OCI-LY7 (cell line): ENCODE data around the gene MLLT3. TPM values are rescaled to one million over a fixed set of nuclear protein-coding genes. Genes with fewer than 3 reads are reported as not detected.

ENCODE experiments used
- BruUV-seq: library from RNA; stranded (reverse); fragments of 400-500 nt; replicated peaks from 2 replicates; lab custom pipeline; 2021; lab: Mats Ljungman, UMichigan
- CTCF ChIA-PET: fragments of 300-600 bp; sonication (Branson Sonifier 250); formaldehyde crosslinking; loops from one replicate; lab custom pipeline; 2022; ENCODE audit warnings: antibody characterized with exemption; ENCODE audit not compliant: unreplicated experiment; lab: Charles Lee
- POLR2A ChIA-PET: fragments of 300-600 bp; sonication (Branson Sonifier 250); formaldehyde crosslinking; loops from one replicate; lab custom pipeline; 2022; ENCODE audit warnings: antibody characterized with exemption; lab: Charles Lee
- DNase-seq: peaks from one replicate; pipeline ENCODE4 v3.0.0-alpha.2; 2015; ENCODE audit warnings: low spot score
- H2AFZ ChIP-seq: fragments of 200-600 bp; sonication (generic), shearing (Covaris generic); 2 replicates; pipeline ENCODE4 v1.6.1; 2014; ENCODE audit warnings: mild to moderate bottlenecking, antibody characterized with exemption, low read length, moderate library complexity
- H3K27ac ChIP-seq: fragments of 200-600 bp; sonication (generic); 2 replicates; pipeline ENCODE4 v1.5.1; 2014; ENCODE audit warnings: mixed run types, low read depth, mild to moderate bottlenecking, moderate library complexity, low read length, inconsistent platforms; ENCODE audit not compliant: poor library complexity, severe bottlenecking
- H3K36me3 ChIP-seq: fragments of 200-600 bp; sonication (generic); 2 replicates; pipeline ENCODE4 v1.6.1; 2014; ENCODE audit warnings: mild to moderate bottlenecking, antibody characterized with exemption, low read length, moderate library complexity, mixed read lengths; ENCODE audit not compliant: insufficient read depth
- H3K4me1 ChIP-seq: fragments of 200-600 bp; sonication (generic); 2 replicates; pipeline ENCODE4 v1.5.1; 2014; ENCODE audit warnings: mild to moderate bottlenecking, low read length; ENCODE audit not compliant: insufficient read depth, poor library complexity, severe bottlenecking
- H3K4me2 ChIP-seq: fragments of 200-600 bp; sonication (generic); 2 replicates; pipeline ENCODE4 v1.6.1; 2014; ENCODE audit warnings: mild to moderate bottlenecking, low read length
- H3K4me3 ChIP-seq: fragments of 200-600 bp; sonication (generic); 2 replicates; pipeline ENCODE4 v1.5.1; 2014; ENCODE audit warnings: mild to moderate bottlenecking, low read depth, low read length; ENCODE audit not compliant: poor library complexity, severe bottlenecking
- H3K79me2 ChIP-seq: fragments of 200-600 bp; sonication (generic); 2 replicates; pipeline ENCODE4 v1.6.1; 2016; ENCODE audit warnings: low read depth, mild to moderate bottlenecking, low read length, moderate library complexity, mixed read lengths; ENCODE audit not compliant: insufficient read depth
- H3K9me2 ChIP-seq: fragments of 200-600 bp; sonication (generic); 2 replicates; pipeline ENCODE4 v1.6.1; 2016; ENCODE audit warnings: mild to moderate bottlenecking, low read length, mixed read lengths; ENCODE audit not compliant: insufficient read depth
- H3K9me3 ChIP-seq: fragments of 200-600 bp; sonication (generic); 2 replicates; pipeline ENCODE4 v1.6.1; 2014; ENCODE audit warnings: mild to moderate bottlenecking, mixed run types, low read length, mixed read lengths
- H4K20me1 ChIP-seq: fragments of 200-600 bp; sonication (generic); 2 replicates; pipeline ENCODE4 v1.6.1; 2014; ENCODE audit warnings: mild to moderate bottlenecking, antibody characterized with exemption, low read length, moderate library complexity, mixed read lengths; ENCODE audit not compliant: insufficient read depth
- CTCF ChIP-seq: fragments of 200-600 bp; sonication (generic); conservative IDR thresholded peaks from 2 replicates; pipeline ENCODE4 v1.5.1; 2014; ENCODE audit warnings: mild to moderate bottlenecking, antibody characterized with exemption, low read length, moderate library complexity, mixed read lengths
- EZH2phosphoT487 ChIP-seq: fragments of 200-600 bp; sonication (generic); IDR thresholded peaks from 2 replicates; pipeline ENCODE4 v1.6.1; 2018; ENCODE audit warnings: low read depth, borderline replicate concordance, mild to moderate bottlenecking, mixed run types, antibody characterized with exemption, low read length, moderate library complexity, mixed read lengths
- intact Hi-C: fragments of 100-400 bp; cut with micrococcal nuclease; formaldehyde crosslinking; loops from one replicate; pipeline ENCODE4 v1.10.0; 2022; ENCODE audit not compliant: unreplicated experiment
- total RNA-seq, 2 experiments: library from RNA; depleted of rRNA in 1 of 2; stranded (reverse); fragments of >200 nt in 1 of 2; shearing (Covaris generic) in 1 of 2; gene quantifications; 2 replicates each; pipeline ENCODE4 v1.2.3, GENCODE V29; 2014 to 2022

MLLT3 gene
- total RNA-seq, 2 experiments from 2014 or later = 7.1 to 9.9 TPM

GRCh38 chr9:20303066-20303465 is 319.2 kb downstream of the MLLT3 start:
- no peak overlapping the region for H3K4me2 ChIP-seq
- H3K9me2 ChIP-seq = no peaks in the 10 kb centered on the region
- ChIA-PET CTCF (no interaction called here), POLR2A (no interaction called here)
- intact Hi-C loops = no loop called here
- no peaks in the 10 kb centered on the region for H4K20me1 ChIP-seq
- no peak overlapping the region for H3K4me3 ChIP-seq
- H3K4me1 ChIP-seq = no peaks in the 10 kb centered on the region
- TF ChIP-seq EZH2phosphoT487 = no peak
- no peak for TF ChIP-seq CTCF
- BruUV-seq = no TSS peak
- H2AFZ ChIP-seq = no peak overlapping the region
- no peaks in the 10 kb centered on the region for H3K9me3 ChIP-seq
- no peak for DNase-seq
- H3K27ac ChIP-seq = no peak overlapping the region
- no peaks in the 10 kb centered on the region for H3K79me2 ChIP-seq
- H3K36me3 ChIP-seq = no peaks in the 10 kb centered on the region

- no peaks in the 10 kb centered on the region for H4K20me1 ChIP-seq
- POLR2A ChIA-PET = interaction anchor here (0.6 kb wide), 1 partner anchor 9 kb away, joined by 4 read pairs; no protein-coding TSS in a partner anchor
- no peak for TF ChIP-seq EZH2phosphoT487
- no peak for TF ChIP-seq CTCF
Measured at GRCh38 chr9:20302197-20302596, 320.1 kb downstream of the MLLT3 start.

DNA sequence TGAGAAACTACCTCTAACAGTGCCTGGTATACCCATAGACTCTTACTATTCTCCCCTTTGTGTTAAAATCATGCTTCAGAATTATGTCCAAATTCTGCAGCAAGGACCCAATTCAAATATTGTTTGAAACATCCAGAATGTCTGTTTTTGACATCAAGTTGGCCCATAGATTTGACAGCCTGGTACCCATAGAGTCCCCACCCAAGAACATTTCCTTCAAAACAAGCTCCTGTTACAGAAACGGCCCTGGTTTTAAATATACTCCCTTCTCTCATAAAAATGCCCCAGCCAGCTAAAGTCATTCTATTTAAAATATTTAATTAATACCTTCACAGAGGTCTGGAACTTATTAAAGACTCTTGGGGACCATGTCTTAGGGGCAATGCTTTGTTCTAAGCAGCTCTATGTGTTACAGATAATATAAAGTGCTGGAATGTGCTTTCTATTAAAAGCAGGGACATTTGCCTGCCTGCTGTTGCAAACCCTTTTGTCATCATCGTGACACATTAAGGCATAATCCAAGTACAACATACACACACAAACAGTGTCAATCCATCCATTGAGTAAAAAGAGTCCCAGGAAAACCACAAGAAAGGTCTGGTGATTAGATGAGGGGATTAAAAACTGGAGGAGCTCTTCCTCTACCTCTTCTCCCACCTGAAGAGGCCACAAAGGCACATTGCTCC is 321.7 kb downstream of the MLLT3 start:
- CTCF ChIA-PET = no interaction called here
- DNase-seq = no peak
- Histone ChIP-seq H3K27ac (no peak overlapping the region), H3K4me3 (no peak overlapping the region), H3K4me2 (no peak overlapping the region), H2AFZ (no peak overlapping the region), H3K36me3 (no peaks in the 10 kb centered on the region), H3K9me3 (no peaks in the 10 kb centered on the region), H3K9me2 (no peaks in the 10 kb centered on the region), H3K4me1 (no peaks in the 10 kb centered on the region), H3K79me2 (no peaks in the 10 kb centered on the region), H4K20me1 (no peaks in the 10 kb centered on the region)
- intact Hi-C loops = no loop called here
- no TSS peak for BruUV-seq
- TF ChIP-seq CTCF (no peak), EZH2phosphoT487 (no peak)
- POLR2A ChIA-PET = interaction anchor here (0.6 to 0.9 kb wide), 4 partner anchors 20 to 397 kb away, joined by 3 to 5 read pairs (median 3); no protein-coding TSS in a partner anchor

More at GRCh38 chr9:20302197-20302596, 320.1 kb downstream of the MLLT3 start:
- Histone ChIP-seq H3K36me3 (no peaks in the 10 kb centered on the region), H3K27ac (no peak overlapping the region), H3K4me1 (no peaks in the 10 kb centered on the region), H3K79me2 (no peaks in the 10 kb centered on the region), H2AFZ (no peak overlapping the region), H3K9me3 (no peaks in the 10 kb centered on the region), H3K4me2 (no peak overlapping the region), H3K4me3 (no peak overlapping the region), H3K9me2 (no peaks in the 10 kb centered on the region)
- BruUV-seq = no TSS peak
- CTCF ChIA-PET = no interaction called here
- no peak for DNase-seq
- intact Hi-C loops = no loop called here
